ENCODE results near the gene MTCH2.

MTCH2 gene

DNA sequence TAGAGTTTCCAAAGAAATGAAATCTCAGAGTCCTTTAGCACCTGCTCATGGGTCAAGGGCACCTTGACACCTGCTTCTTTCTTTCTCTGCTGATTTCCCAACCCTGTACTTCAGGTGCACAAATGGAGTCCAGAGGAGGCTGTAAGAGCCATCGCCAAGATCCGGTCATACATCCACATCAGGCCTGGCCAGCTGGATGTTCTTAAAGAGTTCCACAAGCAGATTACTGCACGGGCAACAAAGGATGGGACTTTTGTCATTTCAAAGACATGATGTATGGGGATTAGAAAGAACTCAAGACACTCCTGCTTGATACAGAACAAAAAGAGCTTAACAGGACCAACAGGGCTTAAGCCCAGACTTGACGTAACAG lies 71.0 kb downstream of the MTCH2 start:
- no peak for TF ChIP-seq CTCF (IDR thresholded peaks at IDR 0.05)
- Histone ChIP-seq H3K27ac (no peak overlapping the region), H3K4me3 (no peak overlapping the region)
- no peak for DNase-seq (ENCODE audit: low spot score)

DNA sequence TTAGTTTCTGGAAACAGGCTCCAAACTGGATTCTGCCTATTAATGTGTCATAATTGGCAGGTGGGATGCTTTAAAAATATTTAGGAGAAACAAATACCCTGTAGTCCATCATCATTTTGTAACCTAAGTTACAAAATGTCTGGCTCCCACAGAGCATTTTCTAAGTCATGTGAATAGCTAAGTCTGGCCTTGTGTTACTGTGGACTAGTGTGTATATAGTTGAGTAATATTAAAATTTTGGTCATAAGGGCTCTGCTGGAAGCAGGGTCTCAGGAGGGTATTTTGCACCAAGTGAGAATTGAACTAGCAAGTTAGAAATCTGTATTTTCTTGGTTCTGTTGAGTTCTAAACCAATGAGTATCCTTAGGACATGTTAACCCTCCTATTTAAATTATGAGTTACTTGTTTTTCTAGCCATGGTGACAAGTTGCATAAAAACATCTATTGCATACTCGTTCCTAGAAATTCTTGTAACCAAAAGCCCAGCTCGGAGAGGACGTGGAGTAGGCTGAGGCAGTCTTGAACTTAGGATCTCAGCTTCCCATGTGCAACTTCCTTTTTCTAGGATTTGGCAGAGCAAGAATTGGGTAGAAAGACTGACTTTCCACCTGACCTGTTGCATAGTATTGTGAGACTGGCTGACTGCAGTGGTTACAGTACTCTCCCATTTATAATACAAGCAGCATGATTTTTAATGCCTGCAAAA lies 71.6 kb downstream of the MTCH2 start:
- DNase-seq (ENCODE audit: low spot score), result no peak
- no peak overlapping the region for H3K27ac ChIP-seq
- no peak overlapping the region for H3K4me3 ChIP-seq
- TF ChIP-seq CTCF (IDR thresholded peaks at IDR 0.05), result no peak

GRCh38 chr11:47569646-47570045 lies 72.7 kb downstream of the MTCH2 start:
- TF ChIP-seq CTCF (IDR thresholded peaks at IDR 0.05), result no peak
- no peak for DNase-seq (ENCODE audit: low spot score)
- H3K4me3 ChIP-seq, result no peak overlapping the region
- H3K27ac ChIP-seq, result no peak overlapping the region
